Sigmoid colon (tissue), 7 donors: ENCODE results near the gene GPR68. TPM values are rescaled to one million over a fixed set of nuclear protein-coding genes. Genes with fewer than 3 reads are reported as not detected.
"Not testable (repeated sequence)": the region's sequence is repeated elsewhere in the genome, so short reads cannot be mapped to it uniquely, and the experiment has no call there.

Experiments used
- DNase-seq: peaks from one replicate; pipeline ENCODE4 v3.0.0-alpha.2; 2019
- H3K27ac ChIP-seq, 4 donors: fragments of 200-600 bp; sonication (generic); one replicate each; pipeline ENCODE4 v1.5.1; 2016 to 2019; ENCODE audit warnings: mild to moderate bottlenecking in 1 of 4
- H3K27me3 ChIP-seq, 3 donors: fragments of 200-600 bp; sonication (generic); one replicate each; pipeline ENCODE4 v1.5.1; 2019; ENCODE audit warnings: mild to moderate bottlenecking in 1 of 3
- H3K36me3 ChIP-seq, 4 donors: fragments of 200-600 bp; sonication (generic); one replicate each; pipeline ENCODE4 v1.5.1; 2016 to 2019
- H3K4me1 ChIP-seq, 4 donors: fragments of 200-600 bp; sonication (generic); one replicate each; pipeline ENCODE4 v1.5.1; 2017 to 2019
- H3K4me3 ChIP-seq, 4 donors: fragments of 200-600 bp; sonication (generic); one replicate each; pipeline ENCODE4 v1.5.1; 2017 to 2019; ENCODE audit warnings: mild to moderate bottlenecking in 2 of 4, moderate library complexity in 1 of 4
- H3K9me3 ChIP-seq, 4 donors: fragments of 200-600 bp in 3 of 4; sonication (generic) in 3 of 4; one replicate each; pipeline versions ENCODE4 v1.5.1 to v1.6.1; 2013 to 2019
- CTCF ChIP-seq, 4 experiments: fragments of 450-650 bp in 3 of 4; fragments of 200-600 bp in 1 of 4; IDR thresholded peaks; one replicate each; pipeline ENCODE4 v1.5.1; 2016 to 2019; ENCODE audit warnings: antibody characterized with exemption in 4 of 4, mild to moderate bottlenecking in 3 of 4, moderate library complexity in 2 of 4
- EP300 ChIP-seq, 4 donors: sonication (generic); formaldehyde crosslinking; IDR thresholded peaks; one replicate each; pipeline ENCODE4 v1.6.1; 2017; ENCODE audit warnings: antibody characterized with exemption in 4 of 4
- POLR2A ChIP-seq, 2 donors: fragments of 450-650 bp; IDR thresholded peaks; one replicate each; pipeline ENCODE4 v1.6.1; 2016; ENCODE audit warnings: antibody characterized with exemption in 2 of 2, mild to moderate bottlenecking in 2 of 2, moderate library complexity in 2 of 2
- POLR2AphosphoS5 ChIP-seq, 4 donors: sonication (generic); formaldehyde crosslinking; IDR thresholded peaks; one replicate each; pipeline ENCODE4 v1.6.1; 2017; ENCODE audit warnings: antibody characterized with exemption in 4 of 4
- WGBS, 2 donors: extraction: QIAGEN DNeasy Blood & Tissue Kit; methylation state at CpG; one replicate each; pipeline ENCODE4 v1.1.7; 2013; 5-methylcytosine and 5-hydroxymethylcytosine counted together
- intact Hi-C: fragments of 100-400 bp; cut with DNase I; formaldehyde crosslinking; loops from one replicate; pipeline ENCODE4 v1.15.1; 2023
- polyA plus RNA-seq, 3 donors: library from polyadenylated mRNA; stranded (reverse); fragments of 200-250 nt; gene quantifications; one replicate each; pipeline ENCODE4 v1.2.3, GENCODE V29; 2013
- total RNA-seq, 4 donors: library from RNA; depleted of rRNA; stranded (reverse); fragments of >200 nt; gene quantifications; one replicate each; pipeline ENCODE4 v1.1.0, GENCODE V29; 2016
- donor health status: healthy with polysubstance abuse.
- donor health status: Bipolar disorder and iron deficiency.
- donor health status: healthy.

GPR68 gene
- total and polyA plus RNA-seq, 7 donors = 0.46 to 1.7 (median 1.2) TPM; not detected in 1

- Histone ChIP-seq H3K4me1 (no peaks in the 10 kb centered on the region), H3K9me3 (no peaks in the 10 kb centered on the region), H3K27me3 (no peaks in the 10 kb centered on the region), H3K36me3 (peaks cover 0 to 41% (median under 1%) of the 10 kb centered on the region in 4 donors), H3K27ac (no peak overlapping the region), H3K4me3 (no peak overlapping the region)
- WGBS, 2 donors = 96 to 98% methylated on average over 1 of the region's 1 CpG
- DNase-seq = no peak
- no peak for TF ChIP-seq CTCF (IDR thresholded peaks at IDR 0.05)
- no peak for TF ChIP-seq POLR2A (IDR thresholded peaks at IDR 0.05)
- TF ChIP-seq POLR2AphosphoS5 (IDR thresholded peaks at IDR 0.05) = no peak
- TF ChIP-seq EP300 (IDR thresholded peaks at IDR 0.05) = no peak
- intact Hi-C loops = no loop called here
These were observed 15.5 kb downstream of the GPR68 start for GRCh38 chr14:91229005-91229382.

- WGBS, 2 donors = 72 to 89% methylated on average over 14 of the region's 14 CpGs
- no peak overlapping the region for H3K27ac ChIP-seq
- peaks cover 0 to 41% (median 3%) of the 10 kb centered on the region in 4 donors for H3K36me3 ChIP-seq
- no peaks in the 10 kb centered on the region for H3K4me1 ChIP-seq
- no peak for DNase-seq
- H3K9me3 ChIP-seq = no peaks in the 10 kb centered on the region
- H3K27me3 ChIP-seq = no peaks in the 10 kb centered on the region
- intact Hi-C loops = no loop called here
- TF ChIP-seq POLR2AphosphoS5 (IDR thresholded peaks at IDR 0.05) = no peak
- TF ChIP-seq CTCF (IDR thresholded peaks at IDR 0.05) = no peak
- no peak for TF ChIP-seq EP300 (IDR thresholded peaks at IDR 0.05)
- no peak for TF ChIP-seq POLR2A (IDR thresholded peaks at IDR 0.05)
- no peak overlapping the region for H3K4me3 ChIP-seq
These were observed 16.1 kb downstream of the GPR68 start for GRCh38 chr14:91228112-91229004.

- 78 to 86% methylated on average over 7 of the region's 7 CpGs for WGBS, 2 donors
- peaks cover 0 to 47% (median 3%) of the 10 kb centered on the region in 4 donors for H3K36me3 ChIP-seq
- intact Hi-C loops = no loop called here
These were observed 17.3 kb downstream of the GPR68 start for GRCh38 chr14:91227183-91227628.

GRCh38 chr14:91226360-91226759, 18.1 kb downstream of the GPR68 start:
- H3K27me3 ChIP-seq, H3K4me1 ChIP-seq, H3K4me3 ChIP-seq, H3K9me3 ChIP-seq, H3K27ac ChIP-seq, intact Hi-C loops, DNase-seq: not testable (repeated sequence)
- H3K36me3 ChIP-seq = peaks cover 0 to 55% (median 3%) of the 10 kb centered on the region in 4 donors
- 78 to 90% methylated on average over 4 of the region's 4 CpGs for WGBS, 2 donors

More at GRCh38 chr14:91227183-91227628, 17.3 kb downstream of the GPR68 start:
- H3K4me1 ChIP-seq = no peaks in the 10 kb centered on the region
- no peak for TF ChIP-seq POLR2AphosphoS5 (IDR thresholded peaks at IDR 0.05)
- no peak for DNase-seq
- H3K27me3 ChIP-seq = no peaks in the 10 kb centered on the region
- H3K4me3 ChIP-seq = no peak overlapping the region
- H3K27ac ChIP-seq = no peak overlapping the region
- H3K9me3 ChIP-seq = no peaks in the 10 kb centered on the region

- H3K36me3 ChIP-seq = peaks cover 0 to 57% (median 3%) of the 10 kb centered on the region in 4 donors
- no peaks in the 10 kb centered on the region for H3K27me3 ChIP-seq
- WGBS, 2 donors = 95% methylated on average over 7 of the region's 7 CpGs
- H3K4me1 ChIP-seq = no peaks in the 10 kb centered on the region
- no peak overlapping the region for H3K4me3 ChIP-seq
- no peak for DNase-seq
- no peaks in the 10 kb centered on the region for H3K9me3 ChIP-seq
- no peak for TF ChIP-seq POLR2A (IDR thresholded peaks at IDR 0.05)
- TF ChIP-seq EP300 (IDR thresholded peaks at IDR 0.05) = no peak
- TF ChIP-seq CTCF (IDR thresholded peaks at IDR 0.05) = no peak
- TF ChIP-seq POLR2AphosphoS5 (IDR thresholded peaks at IDR 0.05) = no peak
- intact Hi-C loops = no loop called here
- H3K27ac ChIP-seq = no peak overlapping the region
These were observed 19.5 kb downstream of the GPR68 start for GRCh38 chr14:91225025-91225424.
